ENCODE data around the gene CCDC171.

CCDC171 gene

DNA sequence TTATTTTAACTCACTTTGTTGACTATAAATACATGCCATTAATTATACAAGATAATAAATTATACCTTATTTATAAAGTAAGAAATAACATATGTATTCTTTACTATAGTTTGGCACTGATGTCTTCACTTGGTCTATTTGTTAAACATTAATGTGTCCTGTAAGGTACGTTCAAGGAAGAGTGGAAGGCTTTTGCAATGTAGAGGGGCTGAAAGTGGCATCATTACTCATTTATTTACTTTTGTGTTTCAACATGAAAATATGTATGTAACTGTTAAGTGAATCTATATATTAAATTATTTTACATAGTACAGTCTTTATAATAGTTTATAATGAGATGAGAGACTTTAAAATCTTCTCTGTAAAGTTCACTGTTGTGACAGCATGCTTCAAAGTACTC, 348.7 kb downstream of the CCDC171 start:
- DNase-seq = no peak

DNA sequence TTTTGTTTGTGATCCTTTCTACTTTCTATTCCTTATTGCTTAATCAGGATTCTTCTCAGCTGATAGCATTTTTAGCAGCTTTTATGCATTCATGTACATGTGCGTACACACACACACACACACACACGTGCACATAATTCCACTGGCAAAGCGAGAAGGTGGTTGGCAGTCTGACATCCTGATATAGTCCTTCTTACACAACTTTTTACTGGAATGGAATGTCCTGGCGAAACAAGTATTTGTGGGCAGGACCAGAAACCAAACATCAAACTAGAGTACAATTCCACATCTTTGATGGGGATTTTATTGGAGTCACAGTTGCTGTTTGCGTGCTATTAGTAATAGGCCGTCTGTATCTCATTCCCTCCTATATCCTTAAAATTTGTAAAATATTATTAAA, 356.5 kb downstream of the CCDC171 start:
- no peak for DNase-seq

DNA sequence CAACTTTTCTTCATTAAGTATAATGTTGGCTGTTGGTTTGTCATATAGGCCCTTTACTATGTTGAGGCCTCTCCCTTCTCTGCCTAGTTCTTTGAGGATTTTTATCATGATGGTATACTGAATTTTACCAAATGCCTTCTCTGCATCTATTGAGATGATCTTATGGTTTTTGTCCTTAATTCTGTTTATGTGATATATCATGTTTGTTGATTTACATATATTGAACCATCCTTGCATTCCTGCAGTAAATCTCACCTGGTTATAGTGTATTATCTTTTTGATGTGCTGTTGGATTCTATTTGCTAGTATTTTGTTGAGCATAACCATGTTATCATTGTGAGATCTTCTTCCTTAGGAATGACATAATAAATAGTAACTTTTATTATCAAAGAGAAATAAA, 362.9 kb downstream of the CCDC171 start:
- DNase-seq = no peak

DNA sequence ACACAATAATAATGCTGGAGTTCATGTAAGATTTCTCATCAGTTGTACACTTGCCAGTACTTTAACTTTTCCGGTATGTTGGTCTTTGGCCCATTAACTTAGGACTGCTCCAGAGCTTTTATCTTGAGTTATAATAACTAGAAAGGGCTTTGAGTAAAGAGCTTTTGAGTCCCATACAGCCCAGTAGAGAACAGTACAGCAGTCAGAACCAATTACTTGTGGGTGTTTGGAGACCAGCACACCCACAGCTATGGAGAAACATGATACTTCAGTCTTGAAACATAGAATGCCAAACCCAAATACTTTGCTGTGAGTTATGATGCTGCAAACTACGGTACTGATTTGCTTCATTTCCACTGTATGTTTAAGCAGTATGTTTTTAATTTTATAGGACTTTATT, 374.3 kb downstream of the CCDC171 start:
- DNase-seq = no peak

DNA sequence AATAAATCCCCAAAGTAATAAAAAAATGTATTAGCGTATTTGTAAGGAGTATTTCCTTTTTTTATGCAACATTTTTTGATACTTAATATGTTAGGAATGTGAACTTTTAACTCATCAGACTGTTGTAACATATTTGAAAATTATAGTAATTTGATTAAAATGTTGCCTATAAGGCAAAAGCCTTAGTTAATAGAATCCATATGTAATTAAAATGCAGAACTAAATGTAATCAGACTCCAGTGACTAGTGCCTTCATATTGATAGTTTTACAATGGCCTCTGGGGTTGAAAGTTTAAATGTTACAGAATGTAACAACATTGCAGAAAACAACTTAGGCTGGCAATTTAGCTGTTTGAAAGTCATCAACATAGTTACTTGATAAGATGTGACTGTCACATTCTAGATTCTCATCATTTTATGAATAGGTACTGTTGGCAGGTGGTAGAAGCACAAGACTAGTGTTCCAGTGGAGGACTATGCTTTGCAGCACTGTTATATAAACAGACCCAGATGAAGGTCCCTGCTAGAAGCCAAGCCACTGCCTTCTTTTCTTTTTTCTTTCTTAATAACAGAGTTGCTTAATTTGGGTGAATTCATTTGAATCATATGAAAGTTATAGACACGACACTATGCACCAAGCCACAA, 382.9 kb downstream of the CCDC171 start:
- DNase-seq = no peak

DNA sequence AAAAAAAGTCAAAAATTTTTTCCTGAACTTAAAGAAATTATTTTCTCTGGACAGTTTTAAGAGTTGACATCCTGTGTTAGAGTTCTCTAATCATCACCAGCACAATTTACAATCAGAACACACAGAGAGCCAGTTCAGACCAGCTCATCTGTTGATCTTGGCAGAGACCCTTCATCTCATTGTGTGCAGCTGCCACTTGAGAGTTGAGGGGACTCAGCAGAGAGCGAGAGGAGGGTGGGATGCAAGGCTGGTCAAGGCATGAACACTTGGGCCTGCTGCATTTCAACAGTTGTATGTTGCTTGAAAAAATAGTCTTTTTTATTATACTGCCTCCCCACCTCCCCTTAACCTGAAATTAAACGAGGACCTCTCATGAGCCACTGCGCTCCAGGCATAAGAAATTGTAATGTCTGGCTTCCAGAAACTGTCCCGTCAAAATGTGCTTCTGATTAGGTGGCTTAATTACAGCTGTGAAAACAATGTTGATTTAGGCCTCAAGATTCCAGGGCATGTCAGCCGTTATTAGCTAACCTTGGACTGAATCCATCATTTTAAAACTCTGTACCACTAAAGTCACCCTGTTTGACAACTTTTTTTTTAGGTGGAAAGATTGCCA, 383.6 kb downstream of the CCDC171 start:
- DNase-seq = no peak

DNA sequence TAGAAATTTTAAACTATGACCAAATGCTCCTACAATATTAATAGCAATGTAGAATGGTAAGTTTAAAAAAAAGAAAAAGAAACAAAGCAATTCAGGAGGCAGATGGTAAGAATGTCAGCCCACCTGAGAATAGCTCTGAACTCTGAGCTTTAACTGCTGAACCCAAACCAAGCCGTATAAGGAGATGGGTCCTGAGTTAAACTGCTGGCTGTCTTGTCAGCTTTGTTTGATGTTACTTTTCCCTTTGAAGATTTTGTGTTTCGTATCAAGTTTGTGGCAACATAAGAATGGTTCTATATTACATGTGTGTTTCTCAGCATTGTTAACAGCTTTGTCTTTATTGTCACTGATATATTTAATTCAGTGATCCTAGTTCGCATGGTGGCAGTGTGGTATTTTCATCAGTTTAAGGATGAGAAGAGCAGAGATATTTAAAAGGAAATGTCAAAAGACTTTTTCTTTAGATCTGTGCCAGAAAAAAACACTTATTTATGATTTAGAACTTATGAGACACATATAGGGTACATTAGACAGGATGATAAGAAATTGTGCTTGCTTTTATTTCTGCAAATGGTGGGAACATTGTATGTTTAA, 390.1 kb downstream of the CCDC171 start:
- DNase-seq = no peak

DNA sequence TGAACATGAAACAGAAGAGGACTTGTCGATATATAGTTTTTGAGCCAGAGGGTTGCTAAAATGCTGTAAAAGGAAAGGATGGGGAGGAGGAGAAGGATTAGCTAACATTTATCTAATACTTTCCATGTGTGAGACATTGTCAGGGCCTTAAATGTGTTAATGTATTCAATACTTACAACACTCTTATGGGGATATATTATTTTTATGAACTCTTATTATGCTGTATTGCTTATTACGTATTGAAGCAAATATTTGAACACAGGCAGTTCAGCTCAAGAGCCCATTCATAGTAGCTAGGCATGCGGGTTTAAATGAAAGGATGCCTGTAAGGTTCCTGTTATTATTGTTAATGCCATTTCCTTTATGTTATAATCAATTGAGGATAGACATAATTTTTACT, 391.5 kb downstream of the CCDC171 start:
- DNase-seq = no peak

DNA sequence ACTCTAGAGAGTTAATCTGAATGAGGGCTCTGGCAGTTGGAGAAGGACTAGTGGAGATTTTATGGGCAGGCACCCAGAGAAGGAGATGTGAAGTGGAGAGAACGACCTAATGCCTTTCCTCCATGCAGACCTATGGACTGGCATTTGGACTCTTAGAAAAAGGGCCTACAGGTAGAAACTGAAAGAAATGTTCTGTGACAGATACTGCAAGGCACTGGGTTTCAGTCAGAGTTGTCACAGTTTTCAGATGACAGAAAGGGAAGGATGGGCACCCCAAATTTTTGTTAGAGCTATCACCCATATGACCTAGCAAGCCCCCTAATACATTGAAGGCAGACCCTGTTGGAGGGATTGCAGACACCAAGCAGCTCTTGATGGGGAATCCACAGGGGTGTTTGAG, 406.8 kb downstream of the CCDC171 start:
- no peak for DNase-seq

DNA sequence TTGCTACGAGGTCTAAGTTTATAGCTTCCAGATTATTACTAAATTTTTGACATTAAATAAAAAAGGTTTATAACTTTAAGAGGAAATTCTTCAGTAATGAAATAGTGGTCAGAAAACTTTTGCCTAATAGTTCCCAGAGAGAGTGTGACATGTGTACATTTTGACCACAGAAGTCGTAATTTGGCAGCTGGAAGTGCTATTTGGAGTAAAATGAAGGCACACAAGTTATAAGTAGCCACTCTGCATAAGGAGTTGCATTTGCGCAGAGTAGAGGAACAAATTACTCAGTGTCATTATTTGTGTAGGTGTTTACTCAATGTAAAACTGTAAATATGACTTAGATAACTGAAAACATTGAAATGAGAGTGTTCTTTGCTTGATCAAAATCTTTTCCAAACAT, 408.4 kb downstream of the CCDC171 start:
- no peak for DNase-seq

DNA sequence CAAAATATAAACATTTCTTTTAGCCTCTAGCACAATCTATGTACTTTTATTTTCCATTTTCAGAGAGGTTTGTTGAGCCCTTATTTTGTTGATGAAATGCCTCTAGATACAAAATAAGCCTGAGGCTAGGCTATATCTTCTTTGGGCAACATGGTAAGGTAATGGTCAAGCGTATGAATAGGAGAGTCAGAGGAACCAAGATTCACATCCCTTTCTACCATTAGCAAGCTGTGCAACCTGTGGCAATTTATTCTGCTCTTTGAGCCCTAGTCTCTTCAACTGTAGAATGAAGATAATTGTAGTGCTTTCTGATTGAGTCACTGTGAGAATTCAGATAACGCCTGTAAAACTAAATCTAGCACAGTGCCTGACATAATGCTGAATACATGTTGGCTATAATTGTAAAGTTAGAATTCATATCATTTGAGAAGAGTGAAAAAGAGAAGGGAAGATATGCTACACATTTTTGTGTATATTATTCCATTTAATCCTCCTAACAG, 412.5 kb downstream of the CCDC171 start:
- no peak for DNase-seq

DNA sequence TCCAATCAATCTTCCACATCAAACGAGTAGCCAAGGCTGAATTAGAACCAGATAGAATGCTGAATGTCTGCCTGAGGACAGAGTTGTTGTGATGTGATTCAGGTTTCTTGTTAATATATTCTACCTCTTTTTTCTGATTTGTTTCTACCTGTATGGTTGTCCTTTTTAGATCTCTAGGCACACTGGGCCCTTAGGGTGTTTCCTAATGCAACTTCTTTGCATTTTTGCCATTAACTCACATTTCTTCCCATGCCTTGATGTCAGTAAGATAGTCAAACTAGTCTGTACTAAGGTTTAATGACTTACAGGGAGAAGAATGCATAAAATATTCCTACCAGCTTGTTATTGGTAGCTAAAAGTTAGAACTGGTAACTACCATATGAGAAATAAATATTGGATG, 413.6 kb downstream of the CCDC171 start:
- DNase-seq = no peak

DNA sequence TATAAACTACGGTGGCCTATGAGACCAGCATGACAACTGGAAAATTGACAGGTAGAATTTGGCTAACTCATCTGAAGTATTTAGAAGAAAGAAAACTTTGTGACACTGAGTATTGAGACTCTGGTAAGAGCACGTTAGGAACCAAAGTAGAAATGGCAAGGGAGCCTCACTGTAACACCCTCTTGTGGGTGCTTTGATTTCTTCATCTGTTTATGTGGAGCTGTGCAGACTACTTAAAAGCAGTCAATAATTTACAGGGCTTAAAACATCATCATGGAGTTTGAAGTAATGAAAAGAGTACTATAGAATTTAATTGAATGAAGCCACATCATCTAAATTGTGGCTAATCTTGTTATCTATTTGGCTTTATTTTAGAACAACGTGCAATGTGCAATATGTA, 414.2 kb downstream of the CCDC171 start:
- DNase-seq = no peak

DNA sequence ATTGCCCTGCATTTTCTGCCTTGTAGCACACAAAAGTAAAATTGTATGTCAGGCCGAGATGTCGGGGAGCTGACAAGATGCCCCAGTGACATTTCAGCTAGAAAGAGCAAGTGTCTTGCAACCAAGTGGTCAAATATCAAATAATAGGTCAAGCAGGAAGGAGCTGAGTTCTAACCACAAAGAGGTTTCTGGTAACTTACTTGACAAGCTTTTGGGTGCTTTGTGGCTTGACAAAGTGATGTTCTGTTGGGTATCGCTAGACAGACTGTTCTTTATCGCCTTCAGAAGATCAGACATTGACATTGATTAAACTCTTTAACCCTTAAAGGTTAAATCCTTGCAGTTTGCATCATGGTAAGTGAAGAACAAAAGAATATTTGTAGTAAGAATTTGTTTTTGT, 419.9 kb downstream of the CCDC171 start:
- no peak for DNase-seq

DNA sequence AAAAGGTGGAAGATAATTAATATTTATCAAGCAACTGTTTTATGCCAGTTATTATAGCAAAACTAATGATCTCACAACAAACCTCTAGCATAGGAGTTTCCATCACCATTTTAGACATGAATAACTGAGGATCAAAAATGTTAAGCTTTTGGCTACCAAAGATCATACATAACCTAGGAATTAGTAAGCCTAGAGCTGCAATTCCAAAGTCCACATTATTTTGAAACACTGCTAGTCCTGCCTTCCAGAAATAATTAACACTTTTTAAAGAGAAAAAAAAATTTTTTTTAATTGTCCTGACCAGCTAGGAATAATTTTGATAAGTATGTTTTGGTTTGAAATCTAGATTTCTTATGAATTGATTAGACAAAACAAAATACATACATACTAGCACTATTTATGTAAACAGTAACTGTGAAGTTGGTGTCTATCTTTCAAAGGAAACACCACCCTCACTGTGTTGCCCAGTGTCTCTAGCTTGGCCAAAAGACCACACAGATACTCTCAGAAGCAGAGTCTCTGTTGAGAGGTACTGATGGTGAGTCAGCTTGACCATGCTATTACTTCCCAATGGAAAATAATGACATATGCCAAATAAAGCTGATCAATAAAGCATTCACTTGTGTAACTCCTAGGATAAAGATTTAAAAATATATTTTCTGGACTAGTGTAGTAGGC, 422.4 kb downstream of the CCDC171 start:
- no peak for DNase-seq

DNA sequence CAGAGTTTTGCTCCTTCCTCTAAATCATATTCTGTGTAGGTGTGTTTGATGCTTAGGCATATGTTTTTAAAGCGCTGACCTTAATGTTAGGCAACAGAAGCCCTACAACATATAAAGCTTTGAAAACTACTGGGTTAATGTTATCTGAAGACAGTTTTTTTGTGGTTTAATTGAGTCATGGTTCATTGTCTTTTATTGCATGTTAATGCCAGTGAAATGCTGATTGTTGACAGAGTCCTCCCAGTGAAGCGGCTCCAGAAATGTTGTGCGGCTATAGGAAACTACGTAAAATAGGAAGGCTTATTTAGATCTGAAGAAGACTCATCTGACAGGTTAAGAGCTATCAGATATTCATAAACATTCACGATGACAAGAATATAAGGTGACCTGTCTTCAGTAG, 424.6 kb downstream of the CCDC171 start:
- DNase-seq = no peak

DNA sequence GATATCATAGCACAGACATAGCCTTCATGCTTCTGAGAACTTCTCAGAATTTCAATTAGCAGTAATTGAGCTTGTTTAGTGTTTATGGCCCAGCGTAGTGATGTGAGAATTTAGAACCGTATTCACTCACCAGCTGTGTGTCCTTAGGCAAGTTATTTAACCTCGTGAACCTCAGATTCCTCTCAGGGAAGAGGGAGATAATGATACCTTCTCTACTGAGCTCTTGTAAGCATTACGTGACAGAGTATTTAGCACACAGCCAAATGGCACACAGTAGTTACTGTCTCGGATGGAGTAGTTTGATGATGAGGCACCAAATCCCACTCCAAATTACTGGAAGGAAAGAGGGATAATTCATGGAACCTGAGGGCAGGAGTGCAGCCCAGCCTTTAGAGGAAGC, 429.3 kb downstream of the CCDC171 start:
- no peak for DNase-seq

DNA sequence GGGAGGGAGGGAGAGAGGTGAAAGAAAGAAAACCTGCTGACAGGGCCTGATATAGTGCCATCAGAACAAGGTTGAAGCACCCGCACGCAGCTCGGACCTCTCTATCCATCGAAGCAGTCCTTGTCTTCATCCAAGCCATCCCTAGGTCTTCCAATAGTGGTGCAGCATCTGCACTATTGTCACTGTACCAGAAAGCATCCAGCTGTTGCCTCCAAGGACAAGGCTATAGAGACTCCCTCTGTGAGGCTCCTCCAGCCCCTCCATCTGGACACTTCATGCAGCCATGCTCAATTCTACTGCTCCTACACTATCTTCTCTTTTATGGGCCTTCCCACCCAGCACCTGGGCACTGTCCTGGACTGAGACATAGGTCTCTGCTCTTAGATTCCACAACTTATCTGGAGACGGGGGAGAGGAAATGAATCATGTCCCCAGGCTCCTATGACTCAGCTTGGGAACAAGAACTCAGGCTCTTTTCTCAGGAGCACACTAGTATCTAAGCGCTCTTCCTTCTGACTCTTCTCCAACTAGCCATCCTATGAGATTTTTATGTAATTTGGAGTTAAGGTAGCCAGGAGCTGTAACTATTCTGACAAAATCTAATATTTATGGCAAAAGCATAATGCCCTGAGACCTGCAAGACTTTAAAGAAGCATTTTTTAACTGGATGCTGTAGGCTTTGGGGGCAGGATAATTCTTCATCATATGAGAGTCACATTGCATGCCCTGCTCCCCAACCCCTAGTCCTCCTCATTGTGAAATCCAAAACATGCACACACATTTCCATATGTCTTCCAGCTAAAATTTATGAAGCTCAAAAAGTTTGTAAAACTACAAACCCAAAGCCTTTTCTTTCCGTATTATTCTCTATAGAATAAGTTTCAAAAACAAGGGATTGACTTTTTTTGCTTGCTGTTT, 446.8 kb downstream of the CCDC171 start:
- DNase-seq = no peak

DNA sequence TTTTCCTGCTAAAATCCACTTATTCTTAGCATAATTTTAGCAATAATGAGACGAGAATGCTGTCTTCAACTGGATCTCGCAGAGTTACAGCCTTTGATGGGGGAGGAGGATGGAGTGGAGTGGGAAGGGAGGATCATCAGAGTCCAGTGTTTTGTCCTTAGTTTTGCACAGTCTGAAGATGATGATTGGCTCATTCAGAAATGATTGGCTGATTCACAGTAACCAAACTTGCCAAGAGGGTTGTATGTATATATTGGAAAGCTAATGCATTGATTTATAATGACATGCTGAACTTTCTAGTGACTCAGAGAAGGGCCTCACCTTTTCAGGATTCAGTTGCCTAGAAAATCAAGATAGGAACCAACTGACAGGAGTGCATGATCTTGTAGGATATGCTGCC, 448.0 kb downstream of the CCDC171 start:
- DNase-seq = no peak

DNA sequence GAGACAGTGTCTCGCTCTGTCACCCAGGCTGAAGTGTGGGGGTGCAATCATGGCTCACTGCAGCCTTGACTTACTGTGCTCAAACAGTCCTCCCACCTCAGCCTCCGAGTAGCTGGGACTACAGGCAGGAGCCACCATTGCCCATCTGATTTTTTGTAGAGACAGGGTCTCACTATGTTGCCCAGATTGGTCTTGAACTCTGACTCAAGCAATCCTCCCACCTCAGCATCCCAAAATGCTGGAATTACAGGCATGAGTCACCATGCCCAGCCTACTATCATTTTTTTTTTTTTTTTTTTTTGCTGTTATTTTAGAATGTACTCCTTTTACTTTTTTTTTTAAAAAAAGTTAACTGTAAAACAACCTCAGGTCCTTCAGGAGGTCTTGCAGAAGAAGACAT, 449.0 kb downstream of the CCDC171 start:
- no peak for DNase-seq

DNA sequence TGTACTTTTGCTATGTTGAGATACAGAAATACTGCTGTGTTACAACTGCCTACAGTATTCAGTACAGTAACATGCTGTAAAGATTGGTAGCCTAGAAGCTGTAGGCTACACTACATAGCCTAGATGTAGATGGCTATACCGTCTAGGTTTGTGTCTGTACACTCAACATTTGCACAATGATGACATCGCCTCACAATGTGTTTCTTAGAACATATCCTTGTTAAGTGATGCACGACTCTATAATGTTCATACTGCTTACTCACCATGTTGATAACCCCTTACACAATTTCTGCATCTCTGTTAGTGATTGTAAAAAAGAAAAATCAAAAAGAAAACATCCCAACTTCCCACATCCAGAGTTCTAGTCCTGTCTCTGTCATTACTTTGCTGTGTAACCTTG, 450.0 kb downstream of the CCDC171 start:
- DNase-seq = no peak

DNA sequence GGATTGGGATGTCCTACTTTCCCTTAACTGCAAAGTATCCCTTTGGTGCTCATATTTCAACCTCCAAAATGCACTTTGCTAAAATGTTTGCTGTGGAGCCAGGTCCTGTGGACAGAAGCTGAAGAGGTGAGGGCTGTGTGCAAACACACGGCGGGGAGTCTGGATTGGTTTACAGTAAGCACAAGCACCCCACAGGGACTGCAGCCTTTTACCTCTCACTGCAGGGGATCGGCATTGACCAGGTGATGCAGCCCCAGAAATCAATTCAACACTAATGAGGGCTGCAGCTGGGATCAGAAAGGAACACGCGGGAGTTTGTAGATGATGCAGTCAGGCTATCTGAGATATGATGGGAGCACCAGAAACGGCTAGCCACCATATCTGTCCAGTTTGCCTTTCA, 450.9 kb downstream of the CCDC171 start:
- no peak for DNase-seq

DNA sequence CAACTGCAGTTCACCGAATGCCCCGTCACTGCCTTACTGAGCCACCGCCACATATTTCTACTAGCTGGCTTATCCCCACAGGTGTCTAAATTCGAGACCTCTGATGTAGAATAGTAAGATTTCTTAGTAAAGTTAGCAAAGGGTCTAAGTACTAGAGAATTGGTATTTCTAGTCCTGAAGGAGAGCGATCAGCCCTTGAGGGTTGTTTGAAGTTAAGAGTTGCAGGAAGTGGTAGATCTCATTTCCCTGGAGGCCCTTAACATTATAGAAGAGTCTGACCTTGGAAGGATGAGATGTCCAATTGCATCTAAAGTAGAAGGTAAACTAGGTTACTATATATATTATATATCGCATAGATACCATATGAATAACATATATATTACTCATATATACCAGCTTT, 451.8 kb downstream of the CCDC171 start:
- DNase-seq = no peak

All from CD4-positive, alpha-beta T cell treated with Interleukin-17A for 4 hours (primary cell).